Muscle layer of colon (tissue), 2 donors: ENCODE results near the gene GALNT15.

Experiments
- H3K27ac ChIP-seq: one replicate; pipeline ENCODE4 v1.7.0; 2013; ENCODE audit warnings: low read depth, mild to moderate bottlenecking, low read length, moderate library complexity
- H3K27me3 ChIP-seq, 2 donors: one replicate each; pipeline ENCODE4 v1.7.0; 2013; ENCODE audit warnings: low read length in 2 of 2, mild to moderate bottlenecking in 2 of 2; ENCODE audit not compliant: insufficient read depth in 2 of 2, control insufficient read depth in 1 of 2
- H3K36me3 ChIP-seq: one replicate; pipeline ENCODE4 v1.7.0; 2013; ENCODE audit warnings: mild to moderate bottlenecking, low read length; ENCODE audit not compliant: insufficient read depth
- H3K4me1 ChIP-seq: one replicate; pipeline ENCODE4 v1.7.0; 2013; ENCODE audit warnings: mild to moderate bottlenecking, low read length; ENCODE audit not compliant: insufficient read depth
- H3K4me3 ChIP-seq, 2 donors: one replicate each; pipeline ENCODE4 v1.7.0; 2013; ENCODE audit warnings: low read length in 2 of 2, low read depth in 1 of 2, mild to moderate bottlenecking in 1 of 2, moderate library complexity in 1 of 2
- H3K9ac ChIP-seq: one replicate; pipeline ENCODE4 v1.7.0; 2013; ENCODE audit warnings: low read length
- H3K9me3 ChIP-seq: one replicate; pipeline ENCODE4 v1.7.0; 2013; ENCODE audit warnings: mild to moderate bottlenecking, low read length
- donor health status: abdominal sarcoma.
- donor health status: Adenocarcinoma of cecum.

The GALNT15 gene

GRCh38 chr3:16207031-16207430 lies 32.6 kb downstream of the GALNT15 start:
- Histone ChIP-seq H3K36me3 (no peaks in the 10 kb centered on the region), H3K4me3 (no peak overlapping the region)

GRCh38 chr3:16211176-16211904 lies 36.9 kb downstream of the GALNT15 start:
- H3K27ac ChIP-seq, result no peak overlapping the region
- no peak overlapping the region for H3K4me3 ChIP-seq
- H3K36me3 ChIP-seq, result no peaks in the 10 kb centered on the region
- no peaks in the 10 kb centered on the region for H3K27me3 ChIP-seq
- H3K9me3 ChIP-seq, result no peaks in the 10 kb centered on the region
- H3K4me1 ChIP-seq, result no peaks in the 10 kb centered on the region
- H3K9ac ChIP-seq, result no peak overlapping the region

More at GRCh38 chr3:16207031-16207430, 32.6 kb downstream of the GALNT15 start:
- Histone ChIP-seq H3K27ac (no peak overlapping the region), H3K9ac (no peak overlapping the region), H3K27me3 (no peaks in the 10 kb centered on the region), H3K4me1 (no peaks in the 10 kb centered on the region), H3K9me3 (no peaks in the 10 kb centered on the region)

- Histone ChIP-seq H3K36me3 (no peaks in the 10 kb centered on the region), H3K27me3 (no peaks in the 10 kb centered on the region), H3K4me1 (no peaks in the 10 kb centered on the region), H3K27ac (no peak overlapping the region), H3K9me3 (no peaks in the 10 kb centered on the region), H3K4me3 (no peak overlapping the region), H3K9ac (no peak overlapping the region)
Measured at GRCh38 chr3:16214366-16214765, 39.9 kb downstream of the GALNT15 start.

GRCh38 chr3:16216373-16216935 lies 42.0 kb downstream of the GALNT15 start:
- Histone ChIP-seq H3K9ac (no peak overlapping the region), H3K36me3 (no peaks in the 10 kb centered on the region), H3K9me3 (no peaks in the 10 kb centered on the region), H3K4me1 (no peaks in the 10 kb centered on the region), H3K27me3 (no peaks in the 10 kb centered on the region), H3K27ac (no peak overlapping the region), H3K4me3 (no peak overlapping the region)

GRCh38 chr3:16219777-16220176 lies 45.3 kb downstream of the GALNT15 start:
- Histone ChIP-seq H3K9me3 (no peaks in the 10 kb centered on the region), H3K4me3 (no peak overlapping the region), H3K4me1 (no peaks in the 10 kb centered on the region), H3K36me3 (no peaks in the 10 kb centered on the region), H3K9ac (no peak overlapping the region), H3K27me3 (no peaks in the 10 kb centered on the region), H3K27ac (no peak overlapping the region)

DNA sequence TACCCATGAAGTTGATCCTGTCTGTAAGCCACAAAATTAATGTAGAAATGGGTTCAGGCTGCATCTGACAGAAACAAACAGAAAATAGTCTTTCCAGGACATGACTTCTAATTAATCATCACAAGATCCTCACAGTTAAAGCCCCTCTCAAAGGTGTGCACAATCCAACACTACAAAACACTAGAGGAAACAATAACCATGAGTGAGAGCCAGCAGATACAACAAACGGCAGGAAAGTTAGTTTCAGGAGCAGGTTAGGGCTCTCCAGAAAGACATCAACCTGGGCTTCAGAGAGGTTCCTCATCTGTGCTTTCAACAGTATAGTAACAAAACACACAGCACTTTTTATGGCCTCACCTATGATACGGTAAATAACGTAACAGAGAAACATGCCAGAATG lies 47.5 kb downstream of the GALNT15 start:
- Histone ChIP-seq H3K36me3 (no peaks in the 10 kb centered on the region), H3K9me3 (no peaks in the 10 kb centered on the region), H3K27ac (no peak overlapping the region)

DNA sequence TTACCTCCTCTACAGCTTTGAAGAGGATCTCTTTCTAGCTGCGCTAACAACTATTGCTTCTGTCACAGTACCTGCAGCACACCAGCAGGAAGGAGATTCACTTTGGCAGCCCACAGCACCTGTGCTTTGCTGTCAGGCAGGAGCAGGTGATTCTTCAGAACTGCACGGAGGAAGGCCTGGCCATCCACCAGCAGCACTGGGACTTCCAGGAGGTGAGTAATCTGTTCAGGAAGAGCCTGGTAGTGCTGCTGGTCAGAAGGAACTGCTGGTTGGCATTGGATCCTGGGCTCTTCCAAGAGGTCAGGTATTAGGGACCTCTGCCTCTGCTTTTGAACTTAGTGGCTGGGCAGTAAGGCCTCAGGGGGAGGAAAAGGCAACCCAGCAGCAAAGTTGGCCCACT lies 48.1 kb downstream of the GALNT15 start:
- Histone ChIP-seq H3K27me3 (no peaks in the 10 kb centered on the region), H3K9me3 (no peaks in the 10 kb centered on the region), H3K36me3 (no peaks in the 10 kb centered on the region), H3K4me3 (no peak overlapping the region), H3K9ac (no peak overlapping the region), H3K4me1 (no peaks in the 10 kb centered on the region), H3K27ac (no peak overlapping the region)

More for the DNA sequence above, 47.5 kb downstream of the GALNT15 start:
- Histone ChIP-seq H3K4me1 (no peaks in the 10 kb centered on the region), H3K9ac (no peak overlapping the region), H3K4me3 (no peak overlapping the region), H3K27me3 (no peaks in the 10 kb centered on the region)

DNA sequence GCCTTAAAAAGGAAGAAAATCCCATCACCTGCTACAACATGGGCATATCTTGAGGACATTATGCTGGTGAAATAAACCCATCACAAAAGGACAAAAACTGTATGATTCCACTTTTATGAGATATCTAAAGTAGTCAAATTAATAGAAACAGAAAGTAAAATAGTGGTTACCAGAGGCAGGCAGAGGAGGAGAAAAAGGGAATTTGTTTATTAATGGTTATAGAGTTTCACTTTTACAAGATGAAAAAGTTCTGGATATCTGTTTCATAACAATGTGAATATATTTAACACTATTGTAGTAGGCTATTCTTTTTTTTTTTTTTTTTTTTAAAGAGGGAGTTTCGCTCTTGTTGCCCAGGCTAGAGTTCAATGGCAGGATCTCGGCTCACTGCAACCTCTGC lies 49.8 kb downstream of the GALNT15 start:
- Histone ChIP-seq H3K9me3 (no peaks in the 10 kb centered on the region), H3K4me1 (no peaks in the 10 kb centered on the region), H3K27ac (no peak overlapping the region), H3K27me3 (no peaks in the 10 kb centered on the region), H3K36me3 (no peaks in the 10 kb centered on the region), H3K4me3 (no peak overlapping the region), H3K9ac (no peak overlapping the region)

DNA sequence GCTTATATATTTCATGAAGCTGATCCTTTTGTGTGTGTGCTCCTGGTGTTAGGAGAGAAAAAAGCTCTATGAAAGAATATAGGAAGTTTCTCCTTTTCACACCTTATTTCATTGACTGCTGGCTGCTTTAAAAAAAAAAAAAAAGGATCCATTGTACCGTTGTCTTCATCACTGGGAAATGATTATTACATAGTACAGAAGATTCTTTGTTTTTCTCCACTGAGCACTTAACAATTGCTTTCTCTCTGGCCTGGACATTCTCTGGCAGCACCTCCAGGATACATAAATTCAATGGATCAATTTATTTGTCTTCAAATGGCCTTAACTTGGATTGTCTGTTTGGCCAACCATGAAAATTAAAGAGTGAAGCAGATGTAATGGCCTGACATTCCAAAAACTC lies 53.1 kb downstream of the GALNT15 start:
- Histone ChIP-seq H3K36me3 (no peaks in the 10 kb centered on the region), H3K9me3 (no peaks in the 10 kb centered on the region)

DNA sequence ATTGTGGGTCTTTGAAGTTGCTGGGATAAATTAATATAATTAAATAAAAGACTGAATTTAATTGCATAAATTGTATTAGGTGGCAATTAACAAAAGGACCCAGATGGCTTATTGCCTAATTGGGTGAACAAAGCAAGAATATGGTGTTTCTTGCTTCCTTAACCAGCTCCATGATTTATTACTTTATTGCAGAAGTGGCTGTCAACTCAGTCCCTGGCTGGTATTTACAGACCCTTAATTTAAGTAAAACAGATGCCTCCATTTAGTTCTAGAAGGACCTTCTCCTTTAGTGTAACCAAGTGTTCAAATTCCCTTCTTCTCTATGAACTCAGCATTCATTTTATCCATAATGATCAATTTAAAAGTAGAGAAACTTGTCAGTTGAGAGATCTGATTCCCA lies 55.2 kb downstream of the GALNT15 start:
- H3K36me3 ChIP-seq, result no peaks in the 10 kb centered on the region
- no peaks in the 10 kb centered on the region for H3K27me3 ChIP-seq
- no peak overlapping the region for H3K4me3 ChIP-seq
- no peaks in the 10 kb centered on the region for H3K4me1 ChIP-seq
- no peaks in the 10 kb centered on the region for H3K9me3 ChIP-seq
- H3K27ac ChIP-seq, result no peak overlapping the region
- no peak overlapping the region for H3K9ac ChIP-seq

More for the DNA sequence above, 53.1 kb downstream of the GALNT15 start:
- no peaks in the 10 kb centered on the region for H3K4me1 ChIP-seq
- H3K27ac ChIP-seq, result no peak overlapping the region
- no peak overlapping the region for H3K9ac ChIP-seq
- no peak overlapping the region for H3K4me3 ChIP-seq
- H3K27me3 ChIP-seq, result no peaks in the 10 kb centered on the region

- no peaks in the 10 kb centered on the region for H3K9me3 ChIP-seq
- no peaks in the 10 kb centered on the region for H3K36me3 ChIP-seq
- no peak overlapping the region for H3K27ac ChIP-seq
- H3K4me1 ChIP-seq, result no peaks in the 10 kb centered on the region
- H3K4me3 ChIP-seq, result no peak overlapping the region
- H3K27me3 ChIP-seq, result no peaks in the 10 kb centered on the region
- no peak overlapping the region for H3K9ac ChIP-seq
Measured at GRCh38 chr3:16231983-16232382, 57.5 kb downstream of the GALNT15 start.

DNA sequence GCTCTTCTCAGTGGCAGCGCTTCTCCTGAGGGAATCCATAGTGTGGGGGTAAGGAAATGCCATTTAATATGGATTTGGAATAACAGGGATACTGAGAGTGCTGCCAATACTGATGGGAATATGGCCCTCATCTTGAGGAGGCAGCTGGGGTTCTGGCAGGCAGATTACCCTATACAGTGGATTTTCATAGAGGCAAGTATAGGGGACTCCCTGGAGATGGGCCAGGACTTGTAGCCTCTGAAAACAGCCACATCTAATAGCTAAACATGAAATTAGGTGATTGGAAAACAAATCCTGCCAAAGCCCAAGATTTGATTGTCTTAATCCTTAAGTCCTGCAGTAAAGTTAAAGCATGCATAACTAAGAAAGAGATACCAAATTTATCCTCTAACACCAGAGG lies 59.3 kb downstream of the GALNT15 start:
- no peaks in the 10 kb centered on the region for H3K27me3 ChIP-seq

More for the DNA sequence above, 59.3 kb downstream of the GALNT15 start:
- no peak overlapping the region for H3K9ac ChIP-seq
- no peaks in the 10 kb centered on the region for H3K36me3 ChIP-seq
- H3K27ac ChIP-seq, result no peak overlapping the region
- H3K4me1 ChIP-seq, result peaks cover under 1% of the 10 kb centered on the region
- no peaks in the 10 kb centered on the region for H3K9me3 ChIP-seq
- H3K4me3 ChIP-seq, result no peak overlapping the region
